CD4-positive, alpha-beta T cell treated with Interferon alpha-2 for 1 hour (primary cell): ENCODE measurements around the gene RAB10.
"Not testable (repeated sequence)": the region's sequence is repeated elsewhere in the genome, so short reads cannot be mapped to it uniquely, and the experiment has no call there.

Source experiments
- DNase-seq, 2 donors: peaks; one replicate each; pipeline ENCODE4 v3.0.0-alpha.2; 2020 to 2022

The RAB10 gene

GRCh38 chr2:26016706-26017045 lies 17.2 kb upstream of the RAB10 start:
- not testable (repeated sequence) for DNase-seq

GRCh38 chr2:26017464-26018183 lies 16.3 kb upstream of the RAB10 start:
- no peak for DNase-seq

- DNase-seq: peak in 1 of 2 donors; percentile 50
These were observed 15.5 kb upstream of the RAB10 start for GRCh38 chr2:26018184-26019055.

GRCh38 chr2:26020231-26020640 lies 13.6 kb upstream of the RAB10 start:
- DNase-seq: no peak

GRCh38 chr2:26024260-26024659 lies 9.6 kb upstream of the RAB10 start:
- DNase-seq: no peak

GRCh38 chr2:26025509-26025908 lies 8.4 kb upstream of the RAB10 start:
- no peak for DNase-seq

GRCh38 chr2:26028083-26028482 lies 5.8 kb upstream of the RAB10 start:
- DNase-seq: not testable (repeated sequence)

GRCh38 chr2:26032586-26033269 lies 1.2 kb upstream of the RAB10 start:
- DNase-seq: not testable (repeated sequence)

GRCh38 chr2:26033270-26033817 lies 540 bp upstream of the RAB10 start:
- DNase-seq: no peak

- peak in 1 of 2 donors; percentile 44 for DNase-seq
These were observed 731 bp downstream of the RAB10 start for GRCh38 chr2:26034637-26034992.

- no peak for DNase-seq
These were observed 1.3 kb downstream of the RAB10 start for GRCh38 chr2:26035090-26035743.

- DNase-seq: no peak
These were observed 5.9 kb downstream of the RAB10 start for GRCh38 chr2:26039603-26040323.

GRCh38 chr2:26043109-26043508 lies 9.2 kb downstream of the RAB10 start:
- DNase-seq: no peak

- DNase-seq: peak in 1 of 2 donors; percentile 32
These were observed 10.2 kb downstream of the RAB10 start for GRCh38 chr2:26043862-26044696.

- DNase-seq: no peak
These were observed 14.9 kb downstream of the RAB10 start for GRCh38 chr2:26048791-26049190.

- no peak for DNase-seq
These were observed 15.8 kb downstream of the RAB10 start for GRCh38 chr2:26049641-26050040.

- DNase-seq: no peak
These were observed 18.9 kb downstream of the RAB10 start for GRCh38 chr2:26052740-26053139.

- DNase-seq: no peak
These were observed 20.9 kb downstream of the RAB10 start for GRCh38 chr2:26054598-26055348.

- no peak for DNase-seq
These were observed 24.5 kb downstream of the RAB10 start for GRCh38 chr2:26058390-26058789.

- DNase-seq: no peak
These were observed 25.7 kb downstream of the RAB10 start for GRCh38 chr2:26059542-26059941.
